HepG2 (cell line): Measurements from ENCODE around the gene NOP56. TPM values are rescaled to one million over a fixed set of nuclear protein-coding genes. Genes with fewer than 3 reads are reported as not detected.
A peak's percentile ranks its signal among the peaks of the same experiment; 100 is the strongest.

ENCODE experiments used
- NFKB2 ChIP-seq: sonication (generic); formaldehyde crosslinking; IDR thresholded peaks from 2 replicates; pipeline ENCODE4 v1.4.0; 2020; ENCODE audit warnings: missing genetic modification reagents, borderline replicate concordance
- RAD51 ChIP-seq: fragments of 450-650 bp; IDR thresholded peaks from 2 replicates; pipeline ENCODE4 v1.6.1; 2016; ENCODE audit warnings: borderline replicate concordance
- ZBTB25 ChIP-seq: IDR thresholded peaks from 2 replicates; pipeline ENCODE4 v1.6.1; 2018; ENCODE audit warnings: missing genetic modification reagents
- ZMAT3 ChIP-seq: sonication (generic); formaldehyde crosslinking; conservative IDR thresholded peaks from 2 replicates; pipeline ENCODE4 v1.7.0; 2021; ENCODE audit warnings: missing genetic modification reagents
- ZNF318 ChIP-seq: sonication (generic); formaldehyde crosslinking; IDR thresholded peaks from 2 replicates; pipeline ENCODE4 v1.4.0; 2020; ENCODE audit warnings: mild to moderate bottlenecking, missing genetic modification reagents
- ZNF354B ChIP-seq: sonication (generic); formaldehyde crosslinking; IDR thresholded peaks from 2 replicates; pipeline ENCODE4 v1.8.0; 2022; ENCODE audit warnings: mild to moderate bottlenecking, missing genetic modification reagents
- ZNF432 ChIP-seq: sonication (generic); formaldehyde crosslinking; IDR thresholded peaks from 2 replicates; pipeline ENCODE4 v1.5.0; 2020; ENCODE audit warnings: missing genetic modification reagents, mild to moderate bottlenecking, borderline replicate concordance
- ZNF547 ChIP-seq: sonication (generic); formaldehyde crosslinking; IDR thresholded peaks from 2 replicates; pipeline ENCODE4 v1.5.1; 2020; ENCODE audit warnings: mild to moderate bottlenecking, missing genetic modification reagents
- ZNF597 ChIP-seq: sonication (generic); formaldehyde crosslinking; IDR thresholded peaks from 2 replicates; pipeline ENCODE4 v1.5.0; 2020; ENCODE audit warnings: missing genetic modification reagents
- ZNF614 ChIP-seq: IDR thresholded peaks from 2 replicates; pipeline ENCODE4 v1.6.1; 2018; ENCODE audit warnings: missing biosample characterization, missing genetic modification reagents, inconsistent platforms, borderline replicate concordance
- ZNF83 ChIP-seq: sonication (generic); formaldehyde crosslinking; IDR thresholded peaks from 2 replicates; pipeline ENCODE4 v1.4.0; 2020; ENCODE audit warnings: missing genetic modification reagents, mild to moderate bottlenecking, borderline replicate concordance
- polyA plus RNA-seq, 8 experiments: library from polyadenylated mRNA; depleted of rRNA in 3 of 8; stranded (reverse) in 7 of 8; unstranded in 1 of 8; fragments of >200 nt; fragmentation: Illumina TruSeq in 4 of 8; extraction: Trizol in 4 of 8; gene quantifications; 2 replicates each; pipeline versions ENCODE4 v1.2.1 to v1.2.3, GENCODE V29; 2011 to 2016; ENCODE audit warnings: low read depth in 4 of 8, missing spikeins in 1 of 8, mixed read lengths in 1 of 8; ENCODE audit not compliant: insufficient read depth in 1 of 8
- total RNA-seq, 5 experiments: library from RNA; depleted of rRNA; stranded (reverse); fragments of >200 nt; fragmentation: Illumina TruSeq; extraction: Trizol; gene quantifications; 2 replicates each; pipeline ENCODE4 v1.2.3, GENCODE V29; 2016; ENCODE audit warnings: low read depth in 1 of 5
- TF ChIP-seq, protein P1 (sequence below): sonication (generic); formaldehyde crosslinking; conservative IDR thresholded peaks from 2 replicates; pipeline ENCODE4 v1.4.0; 2020; ENCODE audit warnings: missing genetic modification reagents
- TF ChIP-seq, protein P2 (sequence below): sonication (generic); formaldehyde crosslinking; IDR thresholded peaks from 2 replicates; pipeline ENCODE4 v1.5.1; 2020; ENCODE audit warnings: mild to moderate bottlenecking, missing genetic modification reagents, moderate library complexity

NOP56 gene
- total and polyA plus RNA-seq, 2 of the 13 experiments (the other 11 are each of a cell fraction or from before 2014, with no cell fraction given), result 369 to 1,116 TPM

DNA sequence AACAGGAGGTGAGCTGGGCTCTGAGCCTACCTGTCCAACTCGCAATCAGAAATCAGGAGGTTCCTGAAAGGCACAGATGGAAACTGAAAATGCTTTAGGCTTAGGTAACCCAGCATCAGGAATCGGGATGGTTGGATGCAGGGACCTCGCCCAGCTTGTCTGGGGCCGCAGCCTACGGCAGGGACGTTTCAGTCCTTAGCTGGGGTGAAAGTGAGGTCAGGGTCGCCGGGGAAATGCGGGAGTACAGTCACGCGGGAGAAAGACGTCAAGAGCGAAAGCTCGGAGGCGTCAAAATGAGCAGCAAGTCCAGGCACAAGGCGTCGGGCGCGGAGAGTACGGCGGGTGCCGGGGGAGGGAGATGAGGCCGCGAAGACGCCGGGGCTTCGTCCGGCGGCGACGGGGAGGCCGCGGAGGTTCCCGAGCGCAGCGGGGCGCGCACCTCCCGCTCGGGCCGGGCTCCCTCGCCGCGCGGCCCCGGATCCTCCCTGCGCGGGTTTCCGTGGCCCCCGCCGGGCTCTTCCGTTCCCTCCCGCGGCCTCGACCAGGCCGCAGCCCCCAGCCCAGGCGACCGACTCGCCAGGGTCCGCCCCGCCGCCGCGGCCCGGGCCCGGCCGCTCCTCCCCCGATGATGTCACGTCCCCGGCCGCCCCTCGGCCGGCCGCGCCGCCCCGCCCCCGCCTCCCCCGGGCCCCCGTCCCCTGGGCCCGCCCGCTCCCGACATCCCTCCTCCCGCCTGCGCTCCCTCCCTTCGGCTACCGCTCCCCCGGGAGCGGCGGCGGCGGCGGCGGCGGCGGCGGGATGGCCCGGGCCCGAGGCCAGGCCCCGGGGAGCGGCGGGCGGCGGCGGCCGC lies 39.8 kb downstream of the NOP56 start, which contains the start of gene EBF4 (continued):
- TF ChIP-seq, protein P1, sequence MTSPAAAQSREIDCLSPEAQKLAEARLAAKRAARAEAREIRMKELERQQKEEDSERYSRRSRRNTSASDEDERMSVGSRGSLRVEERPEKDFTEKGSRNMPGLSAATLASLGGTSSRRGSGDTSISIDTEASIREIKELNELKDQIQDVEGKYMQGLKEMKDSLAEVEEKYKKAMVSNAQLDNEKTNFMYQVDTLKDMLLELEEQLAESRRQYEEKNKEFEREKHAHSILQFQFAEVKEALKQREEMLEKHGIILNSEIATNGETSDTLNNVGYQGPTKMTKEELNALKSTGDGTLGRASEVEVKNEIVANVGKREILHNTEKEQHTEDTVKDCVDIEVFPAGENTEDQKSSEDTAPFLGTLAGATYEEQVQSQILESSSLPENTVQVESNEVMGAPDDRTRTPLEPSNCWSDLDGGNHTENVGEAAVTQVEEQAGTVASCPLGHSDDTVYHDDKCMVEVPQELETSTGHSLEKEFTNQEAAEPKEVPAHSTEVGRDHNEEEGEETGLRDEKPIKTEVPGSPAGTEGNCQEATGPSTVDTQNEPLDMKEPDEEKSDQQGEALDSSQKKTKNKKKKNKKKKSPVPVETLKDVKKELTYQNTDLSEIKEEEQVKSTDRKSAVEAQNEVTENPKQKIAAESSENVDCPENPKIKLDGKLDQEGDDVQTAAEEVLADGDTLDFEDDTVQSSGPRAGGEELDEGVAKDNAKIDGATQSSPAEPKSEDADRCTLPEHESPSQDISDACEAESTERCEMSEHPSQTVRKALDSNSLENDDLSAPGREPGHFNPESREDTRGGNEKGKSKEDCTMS (CRISPR knock-in tag), result no peak
- TF ChIP-seq ZNF614 (CRISPR knock-in tag) (peak; percentile 66; the same call in 1 of the 2 replicates), ZNF547 (no peak), ZMAT3 (CRISPR knock-in tag) (peak; percentile 76; the same call in 1 of the 2 replicates), RAD51 (no peak), ZNF597 (no peak), ZNF432 (CRISPR knock-in tag) (no peak), ZBTB25 (0 out of 2 replicates have a peak, but pooled peaks have one; percentile 24), ZNF318 (CRISPR knock-in tag) (no peak), ZNF354B (CRISPR knock-in tag) (0 out of 2 replicates have a peak, but pooled peaks have one; percentile 65), ZNF83 (CRISPR knock-in tag) (no peak; the same call in 1 of the 2 replicates), NFKB2 (CRISPR knock-in tag) (no peak; the same call in 1 of the 2 replicates)
- TF ChIP-seq, protein P2, sequence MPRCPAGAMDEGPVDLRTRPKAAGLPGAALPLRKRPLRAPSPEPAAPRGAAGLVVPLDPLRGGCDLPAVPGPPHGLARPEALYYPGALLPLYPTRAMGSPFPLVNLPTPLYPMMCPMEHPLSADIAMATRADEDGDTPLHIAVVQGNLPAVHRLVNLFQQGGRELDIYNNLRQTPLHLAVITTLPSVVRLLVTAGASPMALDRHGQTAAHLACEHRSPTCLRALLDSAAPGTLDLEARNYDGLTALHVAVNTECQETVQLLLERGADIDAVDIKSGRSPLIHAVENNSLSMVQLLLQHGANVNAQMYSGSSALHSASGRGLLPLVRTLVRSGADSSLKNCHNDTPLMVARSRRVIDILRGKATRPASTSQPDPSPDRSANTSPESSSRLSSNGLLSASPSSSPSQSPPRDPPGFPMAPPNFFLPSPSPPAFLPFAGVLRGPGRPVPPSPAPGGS, result no peak; the same call in 1 of the 2 replicates
